ENCODE data around the gene MACROD2.

Gene MACROD2

DNA sequence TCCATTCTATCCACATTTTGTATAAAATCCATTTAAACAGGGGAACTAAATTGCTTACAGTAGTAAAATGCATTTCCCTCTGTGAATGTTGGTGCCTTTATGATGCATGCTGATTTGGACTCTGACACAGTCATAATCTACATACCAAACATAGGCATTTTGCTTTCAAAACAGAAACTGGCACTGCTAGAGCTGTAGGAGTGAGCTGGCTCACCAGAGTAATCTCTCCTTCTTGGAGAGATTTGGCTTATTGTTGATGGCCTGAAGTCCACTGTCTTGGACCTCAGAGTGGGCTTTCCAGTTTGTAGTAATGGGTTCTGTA is 705.3 kb downstream of the MACROD2 start:
- DNase-seq (ENCODE audit: low spot score), result peak; percentile 14
- no peak for FAIRE-seq

DNA sequence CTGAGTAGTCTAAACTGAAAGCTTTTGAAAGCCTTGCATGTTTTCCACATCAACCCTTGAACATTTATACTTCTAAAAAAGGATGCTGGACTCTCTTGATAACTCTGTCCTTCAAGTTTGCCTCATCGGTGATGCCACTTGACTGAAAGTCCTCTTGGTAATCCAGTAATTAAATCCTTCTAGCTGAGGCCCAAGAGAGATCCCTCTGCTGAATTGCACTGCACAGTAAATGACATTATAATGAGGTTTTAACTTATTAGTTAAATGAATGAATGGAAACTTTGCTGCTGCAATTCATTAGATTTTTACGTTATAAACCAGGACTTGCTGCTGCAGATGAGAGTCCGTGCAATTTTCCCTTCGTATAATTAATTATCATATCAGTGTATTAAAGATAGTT is 706.0 kb downstream of the MACROD2 start:
- DNase-seq (ENCODE audit: low spot score), result no peak
- FAIRE-seq, result no peak

DNA sequence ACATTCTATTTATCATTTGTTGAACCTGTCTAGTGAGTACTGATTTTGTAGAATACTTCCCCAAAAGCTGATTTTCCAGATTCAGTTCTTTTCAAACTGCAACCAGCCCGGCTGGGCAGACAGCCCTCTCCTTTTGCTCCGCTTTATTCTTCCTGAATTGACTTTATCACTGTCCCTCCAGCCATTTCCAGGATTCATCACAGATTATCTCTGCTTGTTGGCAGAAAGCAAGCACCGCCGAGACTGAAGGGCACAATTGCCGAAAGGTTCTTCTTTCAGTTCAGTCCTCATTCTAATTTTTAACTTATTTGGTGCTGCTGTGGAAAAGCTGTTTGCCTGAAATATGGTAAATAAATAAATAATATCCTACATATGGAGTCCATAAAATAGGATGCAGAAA is 711.2 kb downstream of the MACROD2 start:
- FAIRE-seq (no peak), DNase-seq (ENCODE audit: low spot score) (no peak)

GRCh38 chr20:14707026-14707680 is 711.8 kb downstream of the MACROD2 start:
- FAIRE-seq, result no peak
- DNase-seq (ENCODE audit: low spot score), result no peak

- FAIRE-seq, result no peak
- DNase-seq (ENCODE audit: low spot score), result no peak
Observed at GRCh38 chr20:14707865-14708596, 712.7 kb downstream of the MACROD2 start.

GRCh38 chr20:14709439-14709838 is 714.1 kb downstream of the MACROD2 start:
- FAIRE-seq (peak; percentile 67), DNase-seq (ENCODE audit: low spot score) (no peak)

GRCh38 chr20:14710951-14711350 is 715.6 kb downstream of the MACROD2 start:
- FAIRE-seq (no peak), DNase-seq (ENCODE audit: low spot score) (no peak)

DNA sequence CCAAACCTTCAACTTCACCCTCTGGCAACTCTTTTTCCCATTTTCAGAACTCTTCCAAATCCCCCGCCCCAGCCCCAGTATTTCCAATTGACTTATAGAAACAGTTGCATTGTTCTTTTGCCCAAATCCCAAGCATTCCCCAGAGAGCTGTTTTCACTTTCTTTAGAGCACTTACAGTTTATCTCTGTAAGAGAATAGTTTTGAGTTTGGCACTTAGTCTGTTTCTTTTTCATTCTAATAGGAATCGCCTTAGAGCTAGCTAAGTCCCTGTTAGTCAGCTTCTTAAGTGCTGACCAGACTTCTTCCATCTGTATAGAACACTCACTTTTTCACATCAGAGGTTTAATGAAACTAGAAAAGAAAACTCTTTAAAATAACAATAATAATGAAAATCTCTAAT is 716.3 kb downstream of the MACROD2 start:
- DNase-seq (ENCODE audit: low spot score), result no peak
- no peak for FAIRE-seq

GRCh38 chr20:14712302-14712739 is 717.0 kb downstream of the MACROD2 start:
- peak; percentile 62 for DNase-seq (ENCODE audit: low spot score)
- FAIRE-seq, result peak; percentile 20

DNA sequence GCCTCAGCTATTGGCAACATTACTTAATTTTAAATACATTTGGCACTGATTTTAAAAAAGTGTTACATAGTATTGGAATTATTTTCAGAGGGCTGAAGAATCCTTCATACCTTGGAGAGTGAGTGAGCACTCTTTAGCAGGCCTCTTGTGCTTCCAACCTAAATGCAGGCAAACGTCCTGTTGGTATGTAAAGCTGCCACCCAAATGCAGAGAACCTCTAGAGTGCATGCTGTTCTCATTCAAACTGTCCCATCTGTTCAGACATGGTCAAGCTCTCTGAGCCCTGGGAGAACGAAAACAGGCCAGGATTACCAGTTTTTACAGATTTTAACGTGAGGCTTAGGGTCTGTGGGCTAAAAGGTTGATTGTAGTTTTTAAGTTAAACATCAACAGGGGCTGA is 720.1 kb downstream of the MACROD2 start:
- FAIRE-seq, result no peak
- DNase-seq (ENCODE audit: low spot score), result no peak

DNA sequence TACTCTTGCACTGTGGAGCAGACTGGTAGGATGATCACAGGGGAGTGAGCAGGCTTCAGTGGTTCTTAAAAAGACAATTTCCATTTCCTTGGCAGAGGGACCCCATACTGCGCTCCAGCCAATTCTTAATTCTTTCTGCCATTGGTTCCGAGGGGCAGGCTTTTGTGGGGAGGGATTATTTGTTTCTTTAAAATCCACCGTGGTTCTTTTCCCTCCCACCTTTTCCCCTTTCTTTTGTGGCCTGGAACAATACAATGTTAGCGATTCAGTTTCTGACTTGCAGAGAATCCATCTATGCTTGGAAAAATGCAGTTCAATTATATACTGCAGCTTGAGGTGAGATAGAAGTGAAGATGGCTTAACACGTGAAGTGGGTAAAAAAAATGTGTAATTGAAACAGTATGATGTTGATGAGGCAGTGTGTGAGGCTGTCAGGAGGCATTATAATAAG is 721.1 kb downstream of the MACROD2 start:
- no peak for FAIRE-seq

DNA sequence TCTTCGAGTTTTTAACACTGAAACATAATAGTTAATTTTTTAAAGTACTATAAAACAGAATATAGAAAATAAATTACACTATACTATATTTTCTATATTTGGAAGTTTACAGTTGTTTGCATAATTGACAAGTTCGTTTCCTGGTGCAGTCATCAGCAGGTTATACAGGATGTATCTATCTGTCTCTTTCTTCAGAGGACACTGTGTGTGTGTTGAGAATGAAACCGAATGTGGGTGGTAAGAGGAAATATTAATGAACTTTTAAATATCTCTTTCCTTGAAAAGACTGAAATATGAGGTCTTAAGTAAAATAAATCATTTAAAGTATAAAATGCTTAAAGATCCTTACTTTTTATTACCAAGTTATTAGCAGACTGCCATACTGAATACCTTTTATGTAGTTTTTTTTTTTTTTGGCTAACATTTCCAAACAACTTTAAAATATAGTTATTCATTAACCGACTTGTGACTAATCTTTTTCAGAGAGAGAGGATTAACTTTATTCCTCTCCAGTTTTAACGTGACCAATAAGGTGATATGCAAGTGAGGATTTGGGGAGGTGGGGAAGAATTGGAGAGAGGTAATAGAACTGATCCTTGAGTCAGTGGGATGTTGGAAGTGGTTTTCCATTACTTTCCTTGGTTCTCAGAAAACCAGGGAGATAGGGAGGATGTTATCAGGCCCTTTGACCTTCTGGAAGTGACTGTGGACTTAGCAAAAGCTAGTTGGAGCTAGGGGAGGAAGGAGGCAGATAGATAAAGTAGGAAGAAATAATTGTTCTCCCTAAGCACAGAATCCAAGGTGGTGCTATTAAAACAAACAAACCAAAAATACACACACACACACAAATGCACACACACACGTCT is 722.1 kb downstream of the MACROD2 start:
- DNase-seq (ENCODE audit: low spot score) (peak; percentile 5), FAIRE-seq (peak; percentile 82)

More for the DNA sequence above, 721.1 kb downstream of the MACROD2 start:
- DNase-seq (ENCODE audit: low spot score), result no peak

- FAIRE-seq (no peak), DNase-seq (ENCODE audit: low spot score) (no peak)
Observed at GRCh38 chr20:14720251-14720650, 724.9 kb downstream of the MACROD2 start.

GRCh38 chr20:14721926-14722452 is 726.7 kb downstream of the MACROD2 start:
- FAIRE-seq (no peak), DNase-seq (ENCODE audit: low spot score) (no peak)

DNA sequence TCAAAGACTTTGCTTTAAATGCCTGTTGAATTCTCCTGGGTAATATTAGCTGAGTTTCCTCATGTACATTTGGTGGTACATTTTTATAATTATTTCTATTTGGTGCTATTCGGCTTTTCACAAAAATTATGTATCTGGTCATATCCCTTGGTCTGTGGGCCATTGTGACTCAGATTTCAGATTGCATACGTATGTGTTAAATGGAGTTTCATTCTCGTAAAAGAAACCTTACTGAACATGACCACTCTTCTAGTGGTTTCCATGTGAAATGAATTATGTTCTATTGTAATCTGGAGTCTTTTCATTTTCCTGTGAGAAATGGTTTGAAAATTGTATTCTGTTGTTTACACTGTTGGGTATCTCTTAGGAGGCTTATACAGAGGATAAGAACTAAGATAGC is 728.3 kb downstream of the MACROD2 start:
- no peak for DNase-seq (ENCODE audit: low spot score)
- no peak for FAIRE-seq

DNA sequence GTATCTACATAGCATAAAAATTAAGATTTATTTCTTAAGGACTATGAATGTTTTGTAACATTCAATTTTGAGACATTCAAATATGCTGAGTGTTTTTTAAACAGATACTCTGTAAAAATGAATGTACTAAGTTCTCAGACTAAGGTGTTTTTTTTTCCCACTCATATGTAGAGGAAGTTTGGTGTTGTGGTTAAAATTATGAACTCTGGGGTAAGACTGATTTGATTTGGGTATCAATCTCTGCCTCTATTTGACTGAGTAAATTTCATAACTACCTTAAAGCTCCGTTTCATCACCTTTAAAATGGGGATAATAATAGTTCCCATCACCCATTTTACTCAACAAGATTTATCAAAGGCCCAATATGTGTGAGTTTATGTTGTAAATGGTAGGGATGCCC is 728.7 kb downstream of the MACROD2 start:
- FAIRE-seq, result no peak

GRCh38 chr20:14724468-14724867 is 729.2 kb downstream of the MACROD2 start:
- DNase-seq (ENCODE audit: low spot score) (no peak), FAIRE-seq (no peak)

More for the DNA sequence above, 728.7 kb downstream of the MACROD2 start:
- no peak for DNase-seq (ENCODE audit: low spot score)

GRCh38 chr20:14726591-14726990 is 731.3 kb downstream of the MACROD2 start:
- DNase-seq (ENCODE audit: low spot score) (no peak), FAIRE-seq (no peak)

GRCh38 chr20:14727485-14728150 is 732.3 kb downstream of the MACROD2 start:
- DNase-seq (ENCODE audit: low spot score) (no peak), FAIRE-seq (no peak)

DNA sequence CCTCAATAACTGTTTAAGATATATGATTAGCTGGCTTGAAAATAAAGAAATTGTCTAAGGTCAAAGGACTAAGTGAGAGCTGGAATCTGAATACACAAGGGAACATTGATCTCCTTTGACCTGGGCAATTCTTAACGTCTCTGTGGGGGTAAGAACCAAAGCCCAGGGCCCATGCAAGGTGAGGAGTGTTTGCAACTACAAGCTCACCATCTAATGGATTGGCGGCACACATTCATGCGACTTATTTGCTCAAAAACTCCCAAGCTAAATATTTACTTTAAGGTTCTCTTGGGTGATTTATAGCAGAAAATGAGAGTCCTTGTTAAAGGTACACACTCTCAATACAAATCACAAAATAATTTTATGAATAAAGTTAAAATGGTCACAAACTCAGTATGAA is 734.1 kb downstream of the MACROD2 start:
- DNase-seq (ENCODE audit: low spot score) (no peak), FAIRE-seq (no peak)

- no peak for FAIRE-seq
- DNase-seq (ENCODE audit: low spot score), result no peak
Observed at GRCh38 chr20:14732343-14732742, 737.0 kb downstream of the MACROD2 start.

All from RCC 7860 (cell line).